NCI-H1694 (cell line): ENCODE data around the gene UBAC2.

Experiments
- DNase-seq: peaks from one replicate; lab custom pipeline; 2025; lab: John Stamatoyannopoulos, UW

The UBAC2 gene

DNA sequence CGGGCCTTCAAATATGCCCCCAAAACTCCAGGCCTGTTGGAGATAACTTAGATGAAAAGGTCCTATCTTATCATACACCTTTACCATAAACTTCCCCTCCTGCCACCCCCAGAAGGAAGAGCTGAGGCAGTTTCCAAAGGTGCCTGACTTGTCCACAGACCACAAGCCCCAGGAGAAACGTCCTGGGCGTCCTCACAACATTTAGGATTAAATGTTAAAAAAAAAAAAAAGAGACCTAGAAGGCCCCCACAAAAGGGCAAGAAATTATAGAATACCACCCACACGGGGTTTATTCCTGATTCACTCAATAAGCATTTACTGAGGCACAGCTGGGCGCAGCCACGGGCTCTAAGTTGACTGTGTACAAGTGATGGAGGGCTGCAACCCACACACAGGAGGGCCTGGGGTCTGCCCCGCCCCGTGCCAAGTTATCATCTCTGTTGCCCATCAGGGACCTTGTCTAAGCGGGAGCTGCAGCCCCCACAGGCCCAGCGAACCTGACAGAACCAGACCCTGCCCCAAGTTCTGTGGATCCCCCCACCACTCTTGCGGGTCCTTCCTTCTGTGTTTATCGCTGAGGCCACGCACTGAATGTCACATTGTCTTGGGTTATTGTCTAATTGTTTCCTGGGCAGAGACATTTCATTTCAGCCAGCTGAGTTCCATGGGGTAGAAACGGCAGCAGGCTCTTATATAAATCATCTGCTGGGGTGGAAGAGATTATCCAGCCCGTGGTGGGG, 217.6 kb downstream of the UBAC2 start:
- DNase-seq, result no peak

DNA sequence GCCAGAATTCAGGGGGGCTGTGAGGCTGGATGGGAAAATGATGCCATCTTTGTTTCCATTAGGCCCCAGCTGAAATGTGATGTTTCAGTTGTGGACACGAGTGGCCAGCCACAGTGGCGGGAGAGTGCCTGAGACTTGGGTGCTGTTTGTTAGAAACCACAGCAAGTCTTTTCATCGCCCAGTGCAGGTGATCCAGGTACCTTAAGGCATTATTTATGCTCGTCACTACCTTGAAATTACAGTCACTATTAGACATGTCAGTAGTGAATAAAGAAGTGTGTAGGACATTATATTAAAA, 218.1 kb downstream of the UBAC2 start:
- no peak for DNase-seq

DNA sequence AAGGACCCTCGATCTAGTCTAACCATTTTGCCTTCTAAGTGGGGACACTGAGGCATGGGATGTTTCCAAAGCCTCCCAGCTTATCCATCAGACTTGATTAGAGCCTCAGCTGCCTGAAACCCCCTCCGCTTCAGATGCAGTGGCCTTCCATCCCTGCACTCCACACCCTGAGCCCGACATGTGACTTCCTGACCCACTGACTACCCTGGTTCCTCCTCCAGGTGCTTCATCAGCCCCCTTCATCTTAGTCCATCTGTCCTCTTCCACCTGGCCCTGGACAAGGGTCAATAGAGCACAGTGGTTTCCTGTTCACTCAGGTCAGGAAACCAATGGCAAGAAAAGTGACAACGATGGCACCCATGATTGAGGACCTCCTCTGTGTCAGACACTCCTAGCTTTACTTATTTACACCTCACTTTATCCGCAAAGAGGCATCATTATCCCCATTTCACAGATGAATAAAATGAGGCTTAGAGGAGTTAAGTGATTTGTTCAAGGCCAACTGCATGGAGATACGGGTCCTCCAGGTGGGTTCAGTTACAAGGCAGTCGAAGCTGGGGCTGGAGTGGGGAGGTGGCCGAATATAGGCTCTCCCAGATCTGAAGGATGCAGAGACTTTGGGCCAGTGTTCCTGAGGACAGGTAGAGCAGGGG, 219.1 kb downstream of the UBAC2 start:
- DNase-seq, result no peak

DNA sequence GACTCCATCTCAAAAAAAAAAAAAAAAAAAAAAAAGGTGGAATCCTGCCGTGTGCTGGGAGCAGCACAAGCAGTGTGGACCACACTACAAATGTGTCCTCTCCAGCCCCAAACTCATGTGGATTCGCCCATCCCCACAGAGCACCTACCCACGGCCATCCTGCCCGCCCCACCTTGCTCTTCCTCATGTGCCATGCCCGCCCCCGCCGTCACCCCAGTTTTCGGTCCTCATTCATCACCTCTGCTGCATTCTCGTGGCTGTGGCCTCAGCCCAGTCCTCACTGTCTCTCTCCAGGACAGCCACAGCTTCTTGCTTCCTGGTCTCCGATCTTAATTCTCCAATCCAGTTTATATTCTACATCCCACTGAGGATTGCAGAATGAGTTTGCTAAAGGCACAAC, 220.6 kb downstream of the UBAC2 start:
- DNase-seq, result no peak

DNA sequence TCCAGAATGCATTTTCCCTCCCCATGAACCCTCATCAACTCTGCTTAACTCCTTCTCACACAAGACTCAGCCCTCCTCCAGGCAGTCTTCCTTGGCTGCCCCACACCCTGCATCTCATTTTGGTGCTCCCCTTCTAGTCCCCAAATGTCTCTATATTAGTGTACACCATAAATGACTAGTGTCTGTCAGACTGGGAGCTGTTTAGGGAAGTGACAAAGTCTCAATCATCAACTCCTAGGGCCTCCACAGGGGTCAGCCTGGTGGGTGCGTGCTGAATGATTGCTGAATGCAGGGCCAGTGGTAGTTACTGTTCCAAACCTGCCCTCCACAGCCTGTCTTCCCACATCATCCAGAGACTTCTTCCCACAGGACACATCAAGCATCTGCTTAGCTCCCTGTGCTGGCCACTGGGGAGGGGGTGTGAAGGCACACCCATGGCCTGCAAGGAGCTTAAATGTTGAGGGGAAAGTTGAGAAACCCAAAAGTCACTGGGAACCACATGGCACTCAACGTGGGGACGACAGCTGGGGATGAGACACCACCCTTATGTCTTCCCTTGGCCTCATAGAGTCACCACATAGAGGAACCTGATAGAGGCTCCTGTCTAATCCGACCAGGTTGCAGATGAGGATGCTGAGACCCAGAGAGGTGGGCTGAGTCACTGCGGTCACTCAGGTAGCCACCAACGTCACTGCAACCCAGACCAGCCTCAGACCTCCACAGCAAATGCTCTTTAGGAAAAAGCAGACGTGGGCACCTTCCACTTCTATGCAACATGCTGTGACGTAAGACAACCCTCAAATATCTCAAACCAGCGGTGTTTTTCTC, 221.3 kb downstream of the UBAC2 start:
- no peak for DNase-seq

DNA sequence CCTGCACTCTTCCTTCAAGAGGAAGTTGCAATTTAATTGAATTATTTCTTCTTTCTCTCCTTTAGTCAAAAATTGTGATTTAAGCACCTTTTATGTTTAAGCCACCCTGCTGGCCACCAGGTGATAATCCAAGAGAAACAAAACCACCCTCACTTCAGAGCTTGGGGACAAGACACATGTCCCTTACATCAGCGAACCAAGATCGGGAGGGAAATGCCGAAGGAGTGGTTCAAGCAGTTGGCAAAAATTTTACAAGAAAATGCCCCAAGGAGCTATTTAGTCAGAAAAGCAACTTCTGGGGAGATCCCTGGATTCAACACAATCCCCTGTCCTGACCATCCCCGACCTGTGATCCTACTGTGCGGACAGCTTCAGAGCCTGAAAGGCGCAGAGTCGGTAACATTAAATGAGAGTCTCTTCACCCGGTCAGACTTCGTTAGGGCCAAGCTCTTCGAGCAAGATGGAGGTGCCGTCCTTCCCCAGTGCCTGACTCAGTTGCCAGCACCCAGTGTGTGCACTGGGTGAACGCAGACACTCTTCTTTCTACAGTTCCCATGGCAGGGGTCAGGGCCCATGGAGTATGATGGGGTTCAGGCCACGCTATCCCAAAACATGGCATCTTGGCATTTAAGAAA, 222.0 kb downstream of the UBAC2 start:
- DNase-seq, result no peak

DNA sequence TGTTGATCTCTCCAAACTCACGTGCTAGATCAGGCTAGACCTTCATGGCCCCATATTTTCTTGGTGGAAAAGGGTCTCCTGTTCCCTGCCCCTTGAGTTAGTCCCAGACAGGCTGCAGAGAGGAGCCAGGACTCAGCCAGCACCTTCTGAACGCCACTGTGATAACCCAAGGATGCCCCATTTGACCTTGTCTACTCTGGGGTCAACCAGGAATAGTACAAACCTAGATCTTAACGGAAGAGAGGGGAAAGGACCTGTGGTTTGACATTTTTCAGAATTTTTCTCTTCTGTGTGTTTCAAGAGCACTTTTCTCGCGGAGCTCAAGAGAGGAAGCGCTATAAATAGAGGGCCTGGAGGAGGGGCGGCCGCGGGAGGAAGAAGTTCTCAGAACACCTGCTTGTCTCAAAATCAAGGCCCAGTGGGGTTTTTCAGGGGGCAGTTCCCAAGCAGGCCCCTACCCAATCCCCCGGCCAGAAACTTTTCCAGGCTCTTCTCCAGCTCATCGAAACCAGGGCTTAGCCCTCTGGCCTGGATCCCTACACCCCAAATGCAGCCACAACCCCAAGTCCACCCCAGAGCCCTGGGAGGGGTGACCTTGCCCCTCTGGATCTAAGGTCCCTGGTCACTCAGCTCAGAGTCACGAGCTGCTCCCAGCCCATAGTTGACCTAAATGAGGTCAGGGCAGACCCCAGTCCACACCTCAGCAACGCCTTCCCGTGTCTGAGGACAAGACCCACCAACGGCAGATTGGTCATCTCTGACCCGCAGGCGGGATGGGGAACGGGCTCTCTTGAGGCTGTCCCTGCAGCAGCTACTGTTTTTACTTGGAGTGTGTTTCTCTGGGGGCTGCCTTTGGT, 225.1 kb downstream of the UBAC2 start:
- DNase-seq, result no peak

DNA sequence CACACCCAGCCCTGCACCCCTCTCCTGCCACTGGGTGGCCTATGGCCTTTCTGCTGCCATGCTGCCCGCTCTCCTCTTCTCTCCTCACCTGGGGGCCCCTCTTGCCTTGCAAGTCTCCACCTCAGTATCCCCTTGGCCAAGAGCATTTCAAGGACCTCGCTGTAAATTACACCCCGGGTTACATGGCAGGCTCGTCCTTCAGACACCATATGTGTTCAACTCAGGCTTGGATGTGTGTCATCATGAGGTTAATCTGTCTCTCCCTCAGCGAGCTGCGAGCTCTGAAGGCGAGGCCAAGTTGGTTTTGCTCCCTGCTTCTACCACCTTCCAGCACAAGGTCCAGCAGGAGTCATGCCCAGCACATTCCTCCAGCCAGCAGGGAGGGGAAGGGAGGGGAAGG, 225.8 kb downstream of the UBAC2 start:
- DNase-seq, result no peak

DNA sequence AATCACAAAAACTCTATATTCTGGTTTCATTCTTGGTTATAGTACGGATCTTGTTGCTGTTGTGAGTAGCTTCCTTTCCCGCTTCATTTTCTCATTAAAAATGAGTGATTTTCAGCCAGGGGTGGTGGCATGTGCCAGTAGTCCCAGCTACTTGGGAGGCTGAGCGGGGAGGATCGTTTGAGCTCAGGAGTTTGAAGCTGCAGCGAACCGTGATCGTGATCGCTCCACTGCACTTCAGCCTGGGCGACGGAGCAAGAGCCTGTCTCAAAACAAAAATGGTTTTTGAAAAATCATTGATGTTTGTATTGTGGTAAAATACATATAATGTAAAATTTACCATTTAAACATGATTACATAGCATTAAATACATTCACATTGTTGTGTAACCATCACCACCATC, 229.0 kb downstream of the UBAC2 start:
- DNase-seq, result no peak

DNA sequence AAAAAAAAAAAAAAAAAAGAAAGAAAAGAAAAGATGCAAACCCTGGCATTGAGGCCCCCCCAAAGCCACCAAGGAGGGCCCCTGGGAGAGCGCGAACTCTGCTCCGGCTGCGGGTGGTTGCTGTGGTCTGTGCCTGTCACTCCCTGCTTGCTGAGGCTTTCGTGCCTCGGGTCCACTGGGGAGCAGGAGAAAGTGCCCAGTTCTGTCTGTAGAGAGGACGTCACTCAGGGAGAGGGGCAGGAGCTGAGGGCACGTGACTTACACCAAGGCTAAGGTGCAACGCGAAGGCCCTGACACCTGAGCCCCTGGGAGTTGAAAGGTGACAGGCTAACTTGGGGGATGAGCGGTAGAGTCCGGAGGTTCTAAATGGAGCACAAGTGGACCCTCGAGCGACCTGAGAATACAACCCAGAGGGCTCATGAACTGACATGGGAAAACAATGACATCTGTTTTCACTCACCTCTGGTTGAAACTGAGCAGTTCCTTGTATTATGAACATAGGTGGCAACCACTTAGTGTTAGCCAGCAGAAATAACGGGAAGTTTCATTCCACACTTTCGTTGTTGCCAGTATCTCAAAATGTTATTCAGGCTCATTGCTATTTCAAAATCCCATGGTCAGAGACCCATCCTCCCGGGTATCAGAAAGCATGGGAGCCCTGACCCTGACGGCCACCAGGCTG, 231.4 kb downstream of the UBAC2 start:
- DNase-seq, result no peak

DNA sequence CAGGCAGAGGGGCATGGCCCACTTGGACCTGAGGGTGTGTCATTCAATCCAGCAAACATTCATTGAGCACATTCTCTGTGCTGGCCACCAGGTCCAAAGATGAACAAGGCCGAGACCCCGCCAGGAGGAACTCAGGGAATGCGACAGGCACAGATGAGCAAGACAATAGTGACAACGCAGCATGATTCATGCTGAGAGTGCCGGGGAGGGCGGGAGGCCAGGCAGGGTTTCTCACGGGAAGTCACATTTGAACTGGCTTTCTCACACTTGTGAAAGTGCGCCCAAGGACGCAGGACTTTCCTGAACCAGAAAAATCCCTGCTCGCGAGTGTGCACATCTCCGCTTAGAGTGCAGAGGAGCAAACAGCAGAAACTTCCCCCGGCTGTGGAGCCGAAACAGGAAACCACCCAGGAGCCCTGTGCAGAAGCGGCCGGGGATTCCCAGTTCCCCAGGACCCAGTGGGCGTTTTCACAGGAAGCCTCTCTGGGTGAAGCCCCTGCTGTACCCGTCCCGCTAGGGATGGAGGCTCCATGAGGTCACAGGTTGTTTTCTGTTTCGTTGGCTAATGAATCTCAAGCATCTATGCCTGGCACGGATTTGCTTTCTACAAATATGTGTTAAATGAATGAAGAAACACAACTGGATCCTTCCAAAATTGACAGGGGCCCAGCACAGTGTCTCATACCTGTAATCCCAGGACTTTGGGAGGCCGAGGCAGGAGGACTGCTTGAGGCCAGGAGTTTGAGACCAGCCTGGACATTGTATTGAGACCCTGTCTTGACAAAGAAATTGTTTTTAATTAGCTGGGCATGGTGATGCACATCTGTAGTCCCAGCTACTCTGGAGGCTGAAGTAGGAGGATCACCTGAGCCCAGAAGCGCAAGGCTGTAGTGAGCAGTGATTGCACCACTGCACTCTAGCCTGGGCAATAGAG, 232.2 kb downstream of the UBAC2 start:
- DNase-seq, result no peak

DNA sequence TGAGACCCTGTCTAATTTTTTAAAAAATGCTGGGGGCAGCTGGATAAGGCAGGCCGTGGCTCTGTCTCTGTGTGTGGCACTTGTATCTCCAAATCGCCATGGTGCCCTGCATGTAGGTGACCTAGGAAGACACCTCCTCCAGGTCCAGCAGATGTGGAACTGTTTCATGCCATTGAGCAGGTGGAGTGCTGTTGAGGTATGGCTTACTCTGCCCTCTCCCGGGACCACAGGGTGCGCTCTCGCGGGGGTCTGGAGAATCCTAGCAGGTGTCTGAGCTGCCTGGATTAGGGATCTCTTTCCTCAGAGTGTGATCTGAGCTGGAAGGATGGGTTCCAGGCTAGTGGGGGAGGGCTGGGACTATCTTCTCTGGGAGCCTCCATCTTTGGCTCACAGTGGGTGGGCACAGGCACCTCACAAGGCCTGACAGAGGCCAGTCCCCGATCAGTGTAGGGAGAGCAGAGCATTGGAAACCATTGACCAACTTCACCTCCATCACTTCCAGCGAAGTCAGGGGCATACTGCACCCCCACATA, 233.0 kb downstream of the UBAC2 start:
- DNase-seq, result no peak

DNA sequence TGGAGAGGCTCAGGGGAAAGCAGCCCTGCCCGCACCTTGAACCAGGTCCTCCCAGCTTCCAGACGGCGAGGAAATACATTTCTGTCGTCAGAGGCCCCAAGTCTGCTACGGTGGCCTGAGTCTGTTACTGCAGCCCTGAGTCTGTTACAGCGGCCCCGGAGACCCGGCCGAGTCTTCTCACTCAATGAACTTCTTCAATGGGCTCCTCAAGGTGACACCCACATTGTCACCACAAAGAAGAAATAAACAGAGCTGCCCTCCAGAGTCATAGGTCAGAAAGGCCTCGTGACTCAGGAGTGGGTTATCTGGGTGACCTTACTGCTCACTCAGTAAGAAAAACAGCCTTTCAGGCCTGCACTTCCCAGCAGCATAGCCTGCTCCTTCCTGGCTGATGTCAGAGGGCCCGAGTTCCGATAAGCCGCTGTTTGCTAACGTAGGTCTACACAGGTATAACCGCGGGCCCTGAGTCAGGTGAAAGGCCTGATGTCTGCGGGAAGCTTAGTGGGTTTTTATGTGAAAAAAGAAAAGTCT, 233.7 kb downstream of the UBAC2 start:
- DNase-seq, result no peak

DNA sequence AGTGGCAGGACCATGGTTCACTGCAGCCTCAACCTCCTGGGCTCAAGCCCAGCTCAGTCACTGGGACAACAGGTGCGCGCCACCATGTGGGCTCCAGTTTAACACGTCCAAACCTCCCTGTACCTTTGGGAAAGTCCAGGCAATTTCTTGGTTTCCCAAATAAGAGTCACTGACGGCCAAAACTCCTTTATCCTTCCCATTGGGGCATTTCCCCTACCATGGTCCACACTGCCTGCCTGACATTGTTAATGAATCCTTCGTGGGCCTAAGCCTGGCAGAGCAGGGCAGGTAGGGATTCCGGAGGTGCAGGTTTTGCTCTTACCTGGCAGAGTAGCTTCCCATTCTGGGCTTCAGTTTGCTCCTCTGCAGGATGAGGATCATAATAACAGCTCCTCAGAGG, 234.5 kb downstream of the UBAC2 start:
- DNase-seq, result no peak

DNA sequence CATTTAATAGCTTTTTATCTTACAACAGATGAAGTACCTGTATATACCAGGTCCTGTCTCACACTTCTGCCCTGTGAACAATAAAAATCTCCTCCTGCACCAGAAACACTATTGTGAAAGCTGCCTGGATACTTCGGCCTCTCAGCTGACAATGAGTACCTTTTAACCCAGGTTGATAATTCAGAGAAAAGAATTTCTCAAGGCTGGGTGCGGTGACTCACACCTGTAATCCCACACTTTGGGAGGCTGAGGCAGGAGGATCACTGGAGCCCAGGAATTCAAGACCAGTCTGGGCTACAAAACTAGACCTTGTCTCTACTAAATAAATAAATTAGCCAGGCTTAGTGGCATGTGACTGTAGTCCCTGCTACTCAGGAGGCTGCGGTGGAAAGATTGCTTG, 235.3 kb downstream of the UBAC2 start:
- DNase-seq, result no peak
